ENCODE results near the gene SEC61B. TPM values are rescaled to one million over a fixed set of nuclear protein-coding genes. Genes with fewer than 3 reads are reported as not detected.

SEC61B gene
- polyA plus RNA-seq, 1 experiment: 134 TPM

GRCh38 chr9:99253772-99254431 is 31.8 kb downstream of the SEC61B start:
- POLR2A ChIA-PET: no interaction called here
- no peak overlapping the region for H3K4me3 ChIP-seq (ENCODE audit: low read depth, low read length)
- no peak for DNase-seq (ENCODE audit: low read depth)
- CTCF ChIA-PET: interaction anchor here (1.2 to 1.4 kb wide), 2 partner anchors 11 to 14 kb away, joined by 4 to 6 read pairs; no protein-coding TSS in a partner anchor
- H3K27me3 ChIP-seq (ENCODE audit: control insufficient read depth, insufficient read depth, low read length): no peaks in the 10 kb centered on the region
- TF ChIP-seq, protein P1, sequence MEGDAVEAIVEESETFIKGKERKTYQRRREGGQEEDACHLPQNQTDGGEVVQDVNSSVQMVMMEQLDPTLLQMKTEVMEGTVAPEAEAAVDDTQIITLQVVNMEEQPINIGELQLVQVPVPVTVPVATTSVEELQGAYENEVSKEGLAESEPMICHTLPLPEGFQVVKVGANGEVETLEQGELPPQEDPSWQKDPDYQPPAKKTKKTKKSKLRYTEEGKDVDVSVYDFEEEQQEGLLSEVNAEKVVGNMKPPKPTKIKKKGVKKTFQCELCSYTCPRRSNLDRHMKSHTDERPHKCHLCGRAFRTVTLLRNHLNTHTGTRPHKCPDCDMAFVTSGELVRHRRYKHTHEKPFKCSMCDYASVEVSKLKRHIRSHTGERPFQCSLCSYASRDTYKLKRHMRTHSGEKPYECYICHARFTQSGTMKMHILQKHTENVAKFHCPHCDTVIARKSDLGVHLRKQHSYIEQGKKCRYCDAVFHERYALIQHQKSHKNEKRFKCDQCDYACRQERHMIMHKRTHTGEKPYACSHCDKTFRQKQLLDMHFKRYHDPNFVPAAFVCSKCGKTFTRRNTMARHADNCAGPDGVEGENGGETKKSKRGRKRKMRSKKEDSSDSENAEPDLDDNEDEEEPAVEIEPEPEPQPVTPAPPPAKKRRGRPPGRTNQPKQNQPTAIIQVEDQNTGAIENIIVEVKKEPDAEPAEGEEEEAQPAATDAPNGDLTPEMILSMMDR (IDR thresholded peaks at IDR 0.05; ENCODE audit: insufficient read depth, low read depth, low read length): no peak
- H3K36me3 ChIP-seq (ENCODE audit: control insufficient read depth, insufficient read depth, low read length): no peaks in the 10 kb centered on the region

DNA sequence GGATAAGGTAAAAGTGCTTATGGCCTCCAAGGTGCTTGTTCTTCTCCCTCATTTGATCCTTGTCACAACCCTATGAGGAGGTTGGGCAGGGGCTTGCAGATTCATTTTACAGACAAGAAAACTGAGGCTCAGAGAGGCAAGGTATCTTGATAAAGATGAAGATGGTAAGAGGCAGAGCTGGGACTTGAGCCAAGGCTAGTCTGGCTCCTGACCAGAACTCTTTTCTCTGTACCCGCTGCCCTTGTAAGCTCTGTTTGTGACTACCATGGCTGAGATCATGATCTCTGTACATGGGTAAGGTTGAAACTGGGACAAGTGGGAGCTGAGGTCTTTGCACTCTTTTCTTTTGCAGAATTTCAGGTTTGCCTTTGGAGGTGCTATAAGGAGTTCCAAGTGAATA is 33.6 kb downstream of the SEC61B start:
- DNase-seq (ENCODE audit: low read depth): no peak
- no peaks in the 10 kb centered on the region for H3K36me3 ChIP-seq (ENCODE audit: control insufficient read depth, insufficient read depth, low read length)
- ChIA-PET POLR2A (no interaction called here), CTCF (no interaction called here)
- H3K4me3 ChIP-seq (ENCODE audit: low read depth, low read length): no peak overlapping the region
- no peaks in the 10 kb centered on the region for H3K27me3 ChIP-seq (ENCODE audit: control insufficient read depth, insufficient read depth, low read length)
- TF ChIP-seq, protein P1 (IDR thresholded peaks at IDR 0.05; ENCODE audit: insufficient read depth, low read depth, low read length): no peak

GRCh38 chr9:99257723-99258389 is 35.8 kb downstream of the SEC61B start:
- no peaks in the 10 kb centered on the region for H3K36me3 ChIP-seq (ENCODE audit: control insufficient read depth, insufficient read depth, low read length)
- CTCF ChIA-PET: interaction anchor here (1.1 to 1.9 kb wide), 2 partner anchors 26 to 73 kb away, joined by 4 to 5 read pairs; no protein-coding TSS in a partner anchor
- TF ChIP-seq, protein P1 (IDR thresholded peaks at IDR 0.05; ENCODE audit: insufficient read depth, low read depth, low read length): no peak
- DNase-seq (ENCODE audit: low read depth): no peak
- POLR2A ChIA-PET: no interaction called here
- H3K4me3 ChIP-seq (ENCODE audit: low read depth, low read length): no peak overlapping the region
- H3K27me3 ChIP-seq (ENCODE audit: control insufficient read depth, insufficient read depth, low read length): no peaks in the 10 kb centered on the region

DNA sequence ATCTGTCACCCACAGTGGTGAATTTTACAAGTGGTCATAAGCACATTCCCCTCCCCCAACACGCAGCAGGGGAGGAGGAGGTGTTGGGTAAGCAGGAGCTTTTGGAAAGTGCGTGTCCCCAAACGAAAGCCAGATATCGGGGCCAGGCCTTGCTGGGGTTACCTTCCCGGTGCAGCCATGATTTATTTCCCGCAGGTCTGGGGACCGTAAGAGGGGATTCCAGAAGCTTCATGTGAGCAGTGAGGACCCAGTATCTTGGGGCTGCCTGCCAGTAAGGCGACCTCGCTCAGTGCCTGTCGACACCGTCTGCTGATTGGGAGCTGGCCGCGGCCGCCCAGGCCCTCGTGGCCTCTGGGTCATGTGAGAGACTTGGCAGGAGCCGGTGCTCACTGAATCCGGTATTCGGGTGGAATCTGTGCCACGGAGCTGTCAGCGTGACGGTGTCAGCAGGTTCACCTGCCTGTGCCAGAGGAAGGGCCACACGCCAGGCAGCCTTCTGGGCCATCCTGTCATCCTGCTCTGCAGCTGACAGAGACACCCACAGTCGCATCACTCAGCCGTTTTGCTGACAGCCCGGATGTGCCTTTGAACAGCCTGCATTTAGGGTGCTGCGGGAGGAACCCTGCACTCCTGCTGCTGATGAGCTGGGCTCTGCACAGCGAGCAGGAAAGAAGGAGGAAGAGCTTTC is 37.3 kb downstream of the SEC61B start:
- no peaks in the 10 kb centered on the region for H3K27me3 ChIP-seq (ENCODE audit: control insufficient read depth, insufficient read depth, low read length)
- ChIA-PET CTCF (interaction anchor here (0.6 to 1.9 kb wide), 10 partner anchors 9 to 1063 kb away, joined by 3 to 5 read pairs (median 3); no protein-coding TSS in a partner anchor), POLR2A (interaction anchor here (0.6 kb wide), 1 partner anchor 537 kb away, joined by 10 read pairs; no protein-coding TSS in a partner anchor)
- no peak for DNase-seq (ENCODE audit: low read depth)
- no peak overlapping the region for H3K4me3 ChIP-seq (ENCODE audit: low read depth, low read length)
- TF ChIP-seq, protein P1 (IDR thresholded peaks at IDR 0.05; ENCODE audit: insufficient read depth, low read depth, low read length): no peak
- no peaks in the 10 kb centered on the region for H3K36me3 ChIP-seq (ENCODE audit: control insufficient read depth, insufficient read depth, low read length)

GRCh38 chr9:99261923-99262322 is 39.8 kb downstream of the SEC61B start:
- POLR2A ChIA-PET: no interaction called here
- no peak for DNase-seq (ENCODE audit: low read depth)
- H3K27me3 ChIP-seq (ENCODE audit: control insufficient read depth, insufficient read depth, low read length): no peaks in the 10 kb centered on the region
- H3K4me3 ChIP-seq (ENCODE audit: low read depth, low read length): no peak overlapping the region
- TF ChIP-seq, protein P1 (IDR thresholded peaks at IDR 0.05; ENCODE audit: insufficient read depth, low read depth, low read length): no peak
- CTCF ChIA-PET: no interaction called here
- H3K36me3 ChIP-seq (ENCODE audit: control insufficient read depth, insufficient read depth, low read length): no peaks in the 10 kb centered on the region

Data from BJ (cell line).